ENCODE results near the gene NRN1L.

Gene NRN1L

GRCh38 chr16:67934306-67935100, 49.8 kb downstream of the NRN1L start:
- DNase-seq (ENCODE audit: low read depth) = no peak
- no peak for TF ChIP-seq CTCF (IDR thresholded peaks at IDR 0.05; ENCODE audit: control insufficient read depth, insufficient read depth, low read depth, low read length, missing control alignments)
- H3K4me3 ChIP-seq (ENCODE audit: control insufficient read depth, low read depth, low read length) = peak overlapping the region; percentile 98

- no peak for DNase-seq (ENCODE audit: low read depth)
- H3K4me3 ChIP-seq (ENCODE audit: control insufficient read depth, low read depth, low read length) = peak overlapping the region; percentile 98
- TF ChIP-seq CTCF (IDR thresholded peaks at IDR 0.05; ENCODE audit: control insufficient read depth, insufficient read depth, low read depth, low read length, missing control alignments) = no peak
Observed at GRCh38 chr16:67935101-67935401, 50.4 kb downstream of the NRN1L start.

- peak; percentile 65 for DNase-seq (ENCODE audit: low read depth)
- no peak for TF ChIP-seq CTCF (IDR thresholded peaks at IDR 0.05; ENCODE audit: control insufficient read depth, insufficient read depth, low read depth, low read length, missing control alignments)
- peak overlapping the region; percentile 98 for H3K4me3 ChIP-seq (ENCODE audit: control insufficient read depth, low read depth, low read length)
Observed at GRCh38 chr16:67935402-67936123, 50.9 kb downstream of the NRN1L start.

All from AG09309 (cell line).